Activated T-cell treated with anti-CD3 and anti-CD28 coated beads, Interleukin-2, amount 50 U/mL, for 72 hours (primary cell): ENCODE results near the gene KCNMA1. TPM values are rescaled to one million over a fixed set of nuclear protein-coding genes. Genes with fewer than 3 reads are reported as not detected.

Source experiments
- ATAC-seq, 2 donors: fragments of 150-1000 bp; cut with Tn5 transposase; replicated peaks in 1 of 2; 2 replicates each; pipeline ENCODE4 v1.10.0; 2021; ENCODE audit warnings: moderate library complexity in 2 of 2, mild to moderate bottlenecking in 1 of 2
- DNase-seq, 2 donors: peaks; one replicate each; pipeline ENCODE4 v3.0.0; 2021 to 2022; ENCODE audit warnings: mixed read lengths in 1 of 2
- H3K27ac Mint-ChIP-seq: one replicate; pipeline ENCODE4 v1.8.0; 2022; ENCODE audit warnings: mild to moderate bottlenecking, moderate library complexity, mixed read lengths
- H3K27me3 Mint-ChIP-seq: one replicate; pipeline ENCODE4 v1.8.0; 2022; ENCODE audit warnings: low read depth, mixed read lengths
- H3K36me3 Mint-ChIP-seq, 2 donors: one replicate each; pipeline ENCODE4 v1.8.0; 2022; ENCODE audit warnings: mixed read lengths in 2 of 2, mild to moderate bottlenecking in 1 of 2; ENCODE audit not compliant: insufficient read depth in 2 of 2
- H3K4me1 Mint-ChIP-seq: one replicate; pipeline ENCODE4 v1.8.0; 2022; ENCODE audit warnings: low read depth, mixed read lengths
- H3K4me3 Mint-ChIP-seq, 2 donors: one replicate each; pipeline ENCODE4 v1.8.0; 2022; ENCODE audit warnings: mild to moderate bottlenecking in 2 of 2, mixed read lengths in 2 of 2, moderate library complexity in 2 of 2
- H3K9me3 Mint-ChIP-seq, 2 donors: one replicate each; pipeline ENCODE4 v1.8.0; 2022; ENCODE audit warnings: mixed read lengths in 2 of 2
- total RNA-seq, 2 donors: library from RNA; stranded (reverse); gene quantifications; one replicate each; pipeline ENCODE4 v1.2.3, GENCODE V29; 2022

Gene KCNMA1
- total RNA-seq, 2 donors from 2014 or later, result 0.55 to 1.0 TPM

- no peaks in the 10 kb centered on the region for H3K27me3 Mint-ChIP-seq
- no peaks in the 10 kb centered on the region for H3K9me3 Mint-ChIP-seq
- ATAC-seq, result no peak
- no peaks in the 10 kb centered on the region for H3K36me3 Mint-ChIP-seq
- no peak overlapping the region for H3K4me3 Mint-ChIP-seq
- no peaks in the 10 kb centered on the region for H3K4me1 Mint-ChIP-seq
- no peak for DNase-seq
- H3K27ac Mint-ChIP-seq, result no peak overlapping the region
Measured at GRCh38 chr10:77444041-77444440, 193.6 kb downstream of the KCNMA1 start.

GRCh38 chr10:77442699-77443189 lies 194.9 kb downstream of the KCNMA1 start:
- H3K4me1 Mint-ChIP-seq, result no peaks in the 10 kb centered on the region
- H3K27ac Mint-ChIP-seq, result no peak overlapping the region
- H3K36me3 Mint-ChIP-seq, result no peaks in the 10 kb centered on the region
- no peak for DNase-seq
- H3K9me3 Mint-ChIP-seq, result no peaks in the 10 kb centered on the region
- no peaks in the 10 kb centered on the region for H3K27me3 Mint-ChIP-seq
- no peak for ATAC-seq
- H3K4me3 Mint-ChIP-seq, result no peak overlapping the region

GRCh38 chr10:77441353-77442166 lies 196.0 kb downstream of the KCNMA1 start:
- Mint-ChIP-seq H3K27me3 (no peaks in the 10 kb centered on the region), H3K4me1 (no peaks in the 10 kb centered on the region), H3K27ac (no peak overlapping the region), H3K4me3 (no peak overlapping the region), H3K36me3 (no peaks in the 10 kb centered on the region), H3K9me3 (no peaks in the 10 kb centered on the region)
- DNase-seq (no peak), ATAC-seq (no peak)

- Mint-ChIP-seq H3K36me3 (no peaks in the 10 kb centered on the region), H3K4me1 (no peaks in the 10 kb centered on the region), H3K4me3 (no peak overlapping the region), H3K9me3 (no peaks in the 10 kb centered on the region), H3K27me3 (peaks cover 6% of the 10 kb centered on the region), H3K27ac (no peak overlapping the region)
- DNase-seq (no peak), ATAC-seq (no peak)
Measured at GRCh38 chr10:77436257-77436975, 201.2 kb downstream of the KCNMA1 start.

- Mint-ChIP-seq H3K4me3 (no peak overlapping the region), H3K36me3 (no peaks in the 10 kb centered on the region), H3K27ac (no peak overlapping the region), H3K4me1 (no peaks in the 10 kb centered on the region), H3K27me3 (peaks cover 6% of the 10 kb centered on the region), H3K9me3 (no peaks in the 10 kb centered on the region)
- no peak for ATAC-seq
- no peak for DNase-seq
Measured at GRCh38 chr10:77433546-77433945, 204.1 kb downstream of the KCNMA1 start.

- Mint-ChIP-seq H3K4me3 (no peak overlapping the region), H3K36me3 (no peaks in the 10 kb centered on the region), H3K27ac (no peak overlapping the region), H3K4me1 (no peaks in the 10 kb centered on the region), H3K27me3 (peaks cover 6% of the 10 kb centered on the region), H3K9me3 (no peaks in the 10 kb centered on the region)
- DNase-seq (no peak), ATAC-seq (no peak)
Measured at GRCh38 chr10:77431980-77432797, 205.4 kb downstream of the KCNMA1 start.

GRCh38 chr10:77431209-77431611 lies 206.4 kb downstream of the KCNMA1 start:
- Mint-ChIP-seq H3K4me1 (no peaks in the 10 kb centered on the region), H3K9me3 (no peaks in the 10 kb centered on the region), H3K27me3 (peaks cover 6% of the 10 kb centered on the region), H3K36me3 (no peaks in the 10 kb centered on the region), H3K4me3 (no peak overlapping the region), H3K27ac (no peak overlapping the region)
- DNase-seq, result no peak
- no peak for ATAC-seq

- peaks cover 6% of the 10 kb centered on the region for H3K27me3 Mint-ChIP-seq
Measured at GRCh38 chr10:77430530-77430929, 207.1 kb downstream of the KCNMA1 start.

GRCh38 chr10:77428691-77429395 lies 208.8 kb downstream of the KCNMA1 start:
- ATAC-seq (no peak), DNase-seq (no peak)
- Mint-ChIP-seq H3K27me3 (peaks cover 6% of the 10 kb centered on the region), H3K36me3 (no peaks in the 10 kb centered on the region), H3K27ac (no peak overlapping the region), H3K9me3 (no peaks in the 10 kb centered on the region), H3K4me3 (no peak overlapping the region), H3K4me1 (no peaks in the 10 kb centered on the region)

More at GRCh38 chr10:77430530-77430929, 207.1 kb downstream of the KCNMA1 start:
- H3K9me3 Mint-ChIP-seq, result no peaks in the 10 kb centered on the region
- no peaks in the 10 kb centered on the region for H3K36me3 Mint-ChIP-seq
- no peak overlapping the region for H3K27ac Mint-ChIP-seq
- ATAC-seq (no peak), DNase-seq (no peak)
- H3K4me3 Mint-ChIP-seq, result no peak overlapping the region
- H3K4me1 Mint-ChIP-seq, result no peaks in the 10 kb centered on the region

- DNase-seq (no peak), ATAC-seq (no peak)
- Mint-ChIP-seq H3K27ac (no peak overlapping the region), H3K4me1 (no peaks in the 10 kb centered on the region), H3K9me3 (no peaks in the 10 kb centered on the region), H3K27me3 (peaks cover 5% of the 10 kb centered on the region), H3K4me3 (no peak overlapping the region), H3K36me3 (no peaks in the 10 kb centered on the region)
Measured at GRCh38 chr10:77424257-77424656, 213.4 kb downstream of the KCNMA1 start.

GRCh38 chr10:77422491-77423338 lies 214.9 kb downstream of the KCNMA1 start:
- no peak overlapping the region for H3K27ac Mint-ChIP-seq
- H3K4me1 Mint-ChIP-seq, result no peaks in the 10 kb centered on the region
- no peaks in the 10 kb centered on the region for H3K9me3 Mint-ChIP-seq
- no peak for ATAC-seq
- peaks cover 5% of the 10 kb centered on the region for H3K27me3 Mint-ChIP-seq
- H3K36me3 Mint-ChIP-seq, result no peaks in the 10 kb centered on the region
- DNase-seq, result no peak
- H3K4me3 Mint-ChIP-seq, result no peak overlapping the region

GRCh38 chr10:77421591-77421990 lies 216.0 kb downstream of the KCNMA1 start:
- DNase-seq, result no peak
- no peak overlapping the region for H3K27ac Mint-ChIP-seq
- H3K4me3 Mint-ChIP-seq, result no peak overlapping the region
- H3K27me3 Mint-ChIP-seq, result peaks cover 12% of the 10 kb centered on the region
- no peaks in the 10 kb centered on the region for H3K9me3 Mint-ChIP-seq
- no peaks in the 10 kb centered on the region for H3K36me3 Mint-ChIP-seq
- H3K4me1 Mint-ChIP-seq, result no peaks in the 10 kb centered on the region
- no peak for ATAC-seq
